Thoracic aorta (tissue), 2 donors: ENCODE measurements around the gene CNTNAP2. TPM values are rescaled to one million over a fixed set of nuclear protein-coding genes. Genes with fewer than 3 reads are reported as not detected.
"Not testable (repeated sequence)": the region's sequence is repeated elsewhere in the genome, so short reads cannot be mapped to it uniquely, and the experiment has no call there.

ENCODE experiments used
- ATAC-seq: fragments of 150-250 bp; one replicate; pipeline ENCODE4 v1.8.0; 2017; ENCODE audit warnings: low read depth; ENCODE audit not compliant: insufficient number of reproducible peaks, low FRiP score
- DNase-seq: peaks from one replicate; pipeline ENCODE4 v3.0.0-alpha.2; 2020; ENCODE audit warnings: low spot score
- H3K27ac ChIP-seq, 2 donors: fragments of 200-600 bp; sonication (generic); 1 replicate in 1 of 2; 2 replicates in 1 of 2; pipeline ENCODE4 v1.5.1; 2016; ENCODE audit warnings: mild to moderate bottlenecking in 2 of 2, moderate library complexity in 2 of 2
- H3K27me3 ChIP-seq: fragments of 200-600 bp; sonication (generic); replicated peaks from 2 replicates; pipeline ENCODE4 v1.6.0; 2016; ENCODE audit warnings: mild to moderate bottlenecking; ENCODE audit not compliant: insufficient read depth
- H3K36me3 ChIP-seq: fragments of 200-600 bp; sonication (generic); one replicate; pipeline ENCODE4 v1.5.1; 2016
- H3K4me1 ChIP-seq, 2 donors: fragments of 200-600 bp; sonication (generic); 1 replicate in 1 of 2; 2 replicates in 1 of 2; pipeline versions ENCODE4 v1.5.1 to v1.6.0; 2016; ENCODE audit warnings: low read depth in 2 of 2, mild to moderate bottlenecking in 1 of 2; ENCODE audit not compliant: control insufficient read depth in 1 of 2
- H3K4me3 ChIP-seq: fragments of 200-600 bp; sonication (generic); 2 replicates; pipeline ENCODE4 v1.5.1; 2016; ENCODE audit warnings: mild to moderate bottlenecking
- H3K9me3 ChIP-seq: fragments of 200-600 bp; sonication (generic); 2 replicates; pipeline ENCODE4 v1.5.1; 2016
- CTCF ChIP-seq: fragments of 200-600 bp; sonication (generic); IDR thresholded peaks from one replicate; pipeline ENCODE4 v1.5.1; 2019; ENCODE audit warnings: antibody characterized with exemption
- total RNA-seq, 2 donors: library from RNA; depleted of rRNA; stranded (reverse); fragments of >200 nt; gene quantifications; one replicate each; pipeline versions ENCODE4 v1.1.0 to v1.2.3, GENCODE V29; 2016

CNTNAP2 gene
- total RNA-seq, 2 donors from 2014 or later = not detected

DNA sequence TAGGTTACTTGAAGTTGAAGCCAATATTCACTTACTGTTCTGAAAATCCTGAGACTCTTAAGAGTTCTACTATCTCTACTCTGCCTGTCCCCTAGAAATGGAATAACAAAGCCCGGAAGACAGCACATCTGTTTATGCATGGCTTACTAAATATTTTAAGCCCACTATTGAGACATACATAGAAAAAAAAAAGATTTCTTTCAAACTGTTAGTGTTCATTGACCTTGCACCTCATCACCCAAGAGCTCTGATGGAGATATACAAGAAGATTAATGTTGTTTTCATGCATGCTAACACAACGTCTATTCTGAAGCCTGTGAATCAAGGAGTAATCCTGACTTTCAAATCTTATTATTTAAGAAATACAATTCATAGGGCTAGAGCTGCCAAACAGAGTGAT lies 1614.7 kb downstream of the CNTNAP2 start:
- H3K4me1 ChIP-seq = no peaks in the 10 kb centered on the region
- no peaks in the 10 kb centered on the region for H3K27me3 ChIP-seq
- no peak overlapping the region for H3K4me3 ChIP-seq
- DNase-seq (no peak), ATAC-seq (no peak)
- TF ChIP-seq CTCF = no peak
- no peaks in the 10 kb centered on the region for H3K9me3 ChIP-seq
- H3K36me3 ChIP-seq = no peaks in the 10 kb centered on the region
- H3K27ac ChIP-seq = no peak overlapping the region

DNA sequence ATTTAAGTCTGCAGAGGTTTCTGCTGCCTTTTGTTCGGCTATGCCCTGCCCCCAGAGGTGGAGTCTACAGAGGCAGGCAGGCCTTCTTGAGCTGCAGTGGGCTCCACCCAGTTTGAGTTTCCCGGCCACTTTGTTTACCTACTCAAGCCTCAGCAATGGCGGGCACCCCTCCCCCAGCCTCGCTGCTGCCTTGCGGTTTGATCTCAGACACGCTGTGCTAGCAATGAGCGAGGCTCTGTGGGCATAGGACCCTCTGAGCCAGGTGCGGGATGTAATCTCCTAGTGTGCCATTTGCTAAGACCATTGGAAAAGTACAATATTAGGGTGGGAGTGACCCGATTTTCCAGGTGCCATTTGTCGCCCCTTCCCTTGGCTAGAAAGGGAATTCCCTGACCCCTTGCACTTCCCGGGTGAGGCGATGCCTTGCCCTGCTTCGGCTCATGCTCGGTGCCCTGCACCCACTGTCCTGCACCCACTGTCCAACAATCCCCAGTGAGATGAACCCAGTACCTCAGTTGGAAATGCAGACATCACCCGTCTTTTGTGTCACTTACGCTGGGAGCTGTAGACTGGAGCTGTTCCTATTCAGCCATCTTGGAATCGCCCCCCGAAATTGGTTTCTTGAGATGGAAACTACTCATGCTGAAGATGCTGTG lies 1621.1 kb downstream of the CNTNAP2 start:
- ATAC-seq, H3K36me3 ChIP-seq, DNase-seq, H3K27ac ChIP-seq, H3K27me3 ChIP-seq, H3K4me3 ChIP-seq, H3K9me3 ChIP-seq, H3K4me1 ChIP-seq: not testable (repeated sequence)

GRCh38 chr7:147742301-147742700 lies 1625.7 kb downstream of the CNTNAP2 start:
- DNase-seq = no peak

DNA sequence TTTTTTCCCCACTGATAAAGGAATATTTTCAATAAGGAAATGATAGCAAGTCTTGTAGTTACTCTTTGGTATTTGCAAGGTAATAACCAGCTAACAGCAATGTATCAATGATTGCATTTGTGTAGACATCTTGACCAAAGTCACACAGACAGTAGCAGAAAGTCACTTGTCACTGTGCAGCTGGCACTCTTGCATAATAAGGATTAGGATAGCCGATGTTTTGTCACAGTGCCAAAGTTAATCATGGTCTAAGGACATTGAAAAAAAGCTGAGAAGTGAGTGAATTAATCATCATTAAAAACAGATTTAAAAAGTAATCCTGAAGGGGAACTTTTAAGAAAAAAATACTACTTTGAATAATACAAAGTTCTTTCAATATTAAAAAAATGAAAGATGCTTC lies 1639.7 kb downstream of the CNTNAP2 start:
- no peaks in the 10 kb centered on the region for H3K9me3 ChIP-seq
- ATAC-seq (no peak), DNase-seq (no peak)
- H3K4me3 ChIP-seq = no peak overlapping the region
- no peaks in the 10 kb centered on the region for H3K4me1 ChIP-seq
- no peak overlapping the region for H3K27ac ChIP-seq
- TF ChIP-seq CTCF = no peak
- H3K36me3 ChIP-seq = no peaks in the 10 kb centered on the region
- no peaks in the 10 kb centered on the region for H3K27me3 ChIP-seq

More at GRCh38 chr7:147742301-147742700, 1625.7 kb downstream of the CNTNAP2 start:
- H3K36me3 ChIP-seq = no peaks in the 10 kb centered on the region
- H3K4me3 ChIP-seq = no peak overlapping the region
- H3K27me3 ChIP-seq = no peaks in the 10 kb centered on the region
- H3K4me1 ChIP-seq = no peaks in the 10 kb centered on the region
- no peak overlapping the region for H3K27ac ChIP-seq
- TF ChIP-seq CTCF = no peak
- H3K9me3 ChIP-seq = no peaks in the 10 kb centered on the region
- no peak for ATAC-seq

DNA sequence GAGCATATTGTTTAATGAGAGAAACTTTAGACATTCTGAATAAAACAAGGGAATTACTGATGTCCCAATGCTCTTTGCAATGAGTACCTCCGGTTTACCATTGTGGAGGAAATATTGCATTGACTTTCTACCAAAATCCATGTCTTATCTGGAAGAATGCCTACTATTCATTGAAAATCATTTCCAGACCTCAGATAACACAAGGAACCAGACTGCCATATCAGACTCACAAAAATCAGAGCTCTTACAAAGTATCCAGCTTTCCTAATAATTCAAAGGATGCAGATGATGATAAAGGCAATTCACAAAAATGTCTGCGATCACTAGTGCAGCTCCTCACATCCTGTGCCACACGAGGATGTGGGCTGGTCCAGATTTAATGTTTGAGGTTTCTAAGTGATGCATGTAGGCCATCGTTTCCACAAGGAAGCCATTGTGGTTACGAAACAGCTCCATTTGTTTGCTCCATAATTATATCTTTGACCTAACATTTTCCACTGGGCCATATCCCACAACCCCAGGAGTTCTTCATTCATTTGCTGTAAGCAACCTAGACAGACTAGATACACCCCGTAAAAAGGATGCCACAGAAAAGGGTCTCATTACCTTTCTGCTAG lies 1642.8 kb downstream of the CNTNAP2 start:
- Histone ChIP-seq H3K36me3 (no peaks in the 10 kb centered on the region), H3K4me1 (no peaks in the 10 kb centered on the region), H3K9me3 (no peaks in the 10 kb centered on the region), H3K4me3 (no peak overlapping the region), H3K27ac (no peak overlapping the region), H3K27me3 (no peaks in the 10 kb centered on the region)
- DNase-seq (no peak), ATAC-seq (no peak)
- TF ChIP-seq CTCF = no peak
